Stomach smooth muscle (tissue), 2 donors: ENCODE measurements around the gene STAC2.

Experiments used
- H3K27ac ChIP-seq: one replicate; pipeline ENCODE4 v1.7.0; 2013; ENCODE audit warnings: mild to moderate bottlenecking, low read length, inconsistent platforms
- H3K27me3 ChIP-seq, 2 donors: one replicate each; pipeline ENCODE4 v1.7.0; 2013; ENCODE audit warnings: low read length in 2 of 2; ENCODE audit not compliant: insufficient read depth in 2 of 2, control insufficient read depth in 1 of 2
- H3K36me3 ChIP-seq, 2 donors: one replicate each; pipeline ENCODE4 v1.7.0; 2013; ENCODE audit warnings: low read length in 2 of 2; ENCODE audit not compliant: control insufficient read depth in 2 of 2, insufficient read depth in 2 of 2
- H3K4me1 ChIP-seq: one replicate; pipeline ENCODE4 v1.7.0; 2013; ENCODE audit warnings: low read length; ENCODE audit not compliant: control insufficient read depth, insufficient read depth
- H3K4me3 ChIP-seq, 2 donors: one replicate each; pipeline ENCODE4 v1.7.0; 2013; ENCODE audit warnings: low read length in 2 of 2
- H3K9ac ChIP-seq, 2 donors: one replicate each; pipeline ENCODE4 v1.7.0; 2013; ENCODE audit warnings: low read length in 2 of 2, mild to moderate bottlenecking in 1 of 2
- H3K9me3 ChIP-seq, 2 donors: one replicate each; pipeline ENCODE4 v1.7.0; 2013; ENCODE audit warnings: low read length in 2 of 2; ENCODE audit not compliant: control insufficient read depth in 2 of 2
- donor health status: healthy.
- donor health status: Pancreatic carcinoma.

STAC2 gene

GRCh38 chr17:39208893-39209292, 16.9 kb downstream of the STAC2 start:
- peak overlapping the region; percentile 59 to 72 for H3K4me3 ChIP-seq
- H3K9ac ChIP-seq = no peak overlapping the region
- H3K27ac ChIP-seq = no peak overlapping the region

DNA sequence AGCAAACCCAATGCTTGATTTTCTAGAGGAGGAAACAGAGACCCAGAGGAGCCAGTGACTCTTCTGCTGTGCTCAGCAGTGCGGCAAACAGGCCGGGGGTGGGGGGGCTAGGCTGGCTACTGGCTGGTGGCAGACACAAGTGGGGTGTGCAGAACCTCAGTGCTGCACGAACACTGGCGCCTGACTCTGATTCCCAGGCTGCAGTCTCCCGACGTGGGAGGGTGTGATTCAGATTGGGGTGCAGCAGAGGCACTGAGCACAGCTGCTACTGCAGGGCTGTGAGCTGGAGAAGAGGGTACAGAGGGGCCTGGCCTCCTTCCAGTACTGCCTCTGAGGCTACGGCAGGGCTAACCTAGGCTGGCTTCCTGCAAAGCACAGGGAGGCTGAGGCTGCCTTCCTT, 17.6 kb downstream of the STAC2 start:
- Histone ChIP-seq H3K36me3 (peaks cover 15 to 17% of the 10 kb centered on the region in 2 donors), H3K27me3 (no peaks in the 10 kb centered on the region), H3K27ac (no peak overlapping the region), H3K9me3 (no peaks in the 10 kb centered on the region), H3K4me1 (peaks cover 22% of the 10 kb centered on the region), H3K9ac (no peak overlapping the region), H3K4me3 (no peak overlapping the region)

More at GRCh38 chr17:39208893-39209292, 16.9 kb downstream of the STAC2 start:
- peaks cover 9 to 10% of the 10 kb centered on the region in 2 donors for H3K36me3 ChIP-seq
- H3K27me3 ChIP-seq = no peaks in the 10 kb centered on the region
- H3K9me3 ChIP-seq = no peaks in the 10 kb centered on the region
- peaks cover 22% of the 10 kb centered on the region for H3K4me1 ChIP-seq

GRCh38 chr17:39205112-39205526, 20.6 kb downstream of the STAC2 start:
- Histone ChIP-seq H3K4me1 (peaks cover 37% of the 10 kb centered on the region), H3K4me3 (no peak overlapping the region), H3K9ac (no peak overlapping the region), H3K9me3 (no peaks in the 10 kb centered on the region), H3K36me3 (peaks cover 30 to 31% of the 10 kb centered on the region in 2 donors), H3K27me3 (no peaks in the 10 kb centered on the region), H3K27ac (no peak overlapping the region)

DNA sequence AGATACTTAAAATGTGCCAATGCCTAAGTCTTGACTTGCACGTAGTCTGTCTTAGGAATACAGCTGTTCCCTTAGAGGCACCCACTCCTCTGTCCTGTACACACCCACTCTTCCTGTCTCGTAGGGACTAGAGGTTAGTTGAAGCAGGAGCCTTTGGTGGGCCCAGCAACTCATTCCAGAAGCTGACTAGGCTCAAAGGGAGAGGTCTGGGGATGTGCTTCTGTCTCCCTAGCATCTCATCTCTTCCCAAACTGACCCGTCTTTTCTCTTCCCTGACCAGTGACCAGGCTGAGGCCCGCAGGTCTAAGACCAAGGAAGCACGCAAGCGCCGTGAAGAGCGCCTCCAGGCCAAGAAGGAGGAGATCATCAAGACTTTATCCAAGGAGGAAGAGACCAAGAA, 21.5 kb downstream of the STAC2 start:
- H3K4me3 ChIP-seq = no peak overlapping the region
- peaks cover 28% of the 10 kb centered on the region for H3K4me1 ChIP-seq
- no peak overlapping the region for H3K9ac ChIP-seq
- no peaks in the 10 kb centered on the region for H3K9me3 ChIP-seq
- no peaks in the 10 kb centered on the region for H3K27me3 ChIP-seq
- no peak overlapping the region for H3K27ac ChIP-seq
- H3K36me3 ChIP-seq = peaks cover 30 to 31% of the 10 kb centered on the region in 2 donors

DNA sequence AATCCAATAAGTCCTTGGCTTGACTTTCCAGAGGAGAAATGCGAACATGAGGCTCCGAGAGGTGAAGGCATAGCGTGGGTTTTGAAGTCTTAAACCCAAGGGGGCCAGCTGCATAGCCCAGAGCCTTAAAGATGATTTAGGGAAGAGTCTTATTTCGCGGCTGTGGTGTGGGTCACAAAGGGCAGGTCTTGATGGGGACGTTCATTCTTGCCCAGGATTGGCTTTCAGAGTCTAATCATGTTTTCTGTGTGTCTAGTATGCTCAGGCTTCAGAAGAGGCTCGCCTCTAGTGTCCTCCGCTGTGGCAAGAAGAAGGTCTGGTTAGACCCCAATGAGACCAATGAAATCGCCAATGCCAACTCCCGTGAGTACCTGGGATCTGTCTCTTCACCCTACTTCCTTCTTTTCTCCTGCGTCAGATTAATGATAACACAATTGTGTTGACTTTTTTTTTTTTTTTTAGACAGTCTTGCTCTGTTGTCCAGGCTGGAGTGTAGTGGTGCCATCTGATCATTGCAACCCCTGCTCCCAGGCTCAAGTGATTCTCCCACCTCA, 24.7 kb downstream of the STAC2 start:
- peaks cover 38% of the 10 kb centered on the region for H3K4me1 ChIP-seq
- peak overlapping the region; percentile 79 to 98 for H3K9ac ChIP-seq
- peak overlapping the region; percentile 98 for H3K27ac ChIP-seq
- peaks cover 30 to 31% of the 10 kb centered on the region in 2 donors for H3K36me3 ChIP-seq
- H3K4me3 ChIP-seq = peak overlapping the region; percentile 65 to 97
- no peaks in the 10 kb centered on the region for H3K9me3 ChIP-seq
- H3K27me3 ChIP-seq = no peaks in the 10 kb centered on the region

GRCh38 chr17:39200070-39200879, 25.5 kb downstream of the STAC2 start, which contains the start of gene RPL19:
TSS of gene RPL19 (plus strand) at chr17:39200283. CDS start at chr17:39200345, 62 bp downstream.
- H3K9ac ChIP-seq = peak within 1 kb of the TSS; percentile 79 to 98
- H3K9me3 ChIP-seq = no peaks in the 10 kb centered on the region
- H3K4me1 ChIP-seq = peaks cover 44% of the 10 kb centered on the region
- no peaks in the 10 kb centered on the region for H3K27me3 ChIP-seq
- H3K36me3 ChIP-seq = peaks cover 30 to 31% of the 10 kb centered on the region in 2 donors
- peak within 1 kb of the TSS; percentile 98 for H3K27ac ChIP-seq
- H3K4me3 ChIP-seq = peak within 1 kb of the TSS; percentile 65 to 97

DNA sequence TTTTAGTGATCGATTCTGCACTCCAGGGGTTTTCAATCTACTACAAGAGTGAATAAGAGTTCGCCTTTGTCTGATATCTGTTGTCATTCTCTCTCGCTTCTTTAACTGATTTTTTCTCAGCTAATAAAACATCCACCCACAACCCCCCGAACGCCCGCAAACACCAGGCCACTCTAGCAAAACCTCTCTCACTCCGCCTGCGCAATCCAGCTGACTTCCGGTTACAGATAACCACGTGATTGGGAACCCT, 26.0 kb downstream of the STAC2 start:
- H3K27me3 ChIP-seq = no peaks in the 10 kb centered on the region
- H3K4me3 ChIP-seq = peak overlapping the region; percentile 65 to 97
- H3K9ac ChIP-seq = peak overlapping the region; percentile 79 to 98
- H3K27ac ChIP-seq = peak overlapping the region; percentile 98
- H3K36me3 ChIP-seq = peaks cover 27 to 28% of the 10 kb centered on the region in 2 donors
- H3K9me3 ChIP-seq = no peaks in the 10 kb centered on the region
- H3K4me1 ChIP-seq = peaks cover 50% of the 10 kb centered on the region

GRCh38 chr17:39198186-39198566, 27.6 kb downstream of the STAC2 start:
- Histone ChIP-seq H3K27ac (peak overlapping the region; percentile 67), H3K9me3 (no peaks in the 10 kb centered on the region), H3K36me3 (peaks cover 17 to 19% of the 10 kb centered on the region in 2 donors), H3K9ac (no peak overlapping the region), H3K4me1 (peaks cover 57% of the 10 kb centered on the region), H3K27me3 (no peaks in the 10 kb centered on the region), H3K4me3 (peak overlapping the region in 1 of 2 donors; percentile 77)

GRCh38 chr17:39197380-39198185, 28.2 kb downstream of the STAC2 start, which contains the start of gene CACNB1:
TSS of gene CACNB1 (minus strand) at chr17:39197669. CDS start at chr17:39197495, 174 bp downstream.
- H3K36me3 ChIP-seq = peaks cover 15 to 16% of the 10 kb centered on the region in 2 donors
- H3K9me3 ChIP-seq = no peaks in the 10 kb centered on the region
- peaks cover 56% of the 10 kb centered on the region for H3K4me1 ChIP-seq
- peak within 1 kb of the TSS; percentile 54 to 72 for H3K9ac ChIP-seq
- H3K27ac ChIP-seq = peak within 1 kb of the TSS; percentile 67
- no peaks in the 10 kb centered on the region for H3K27me3 ChIP-seq
- peak within 1 kb of the TSS; percentile 65 to 77 for H3K4me3 ChIP-seq

GRCh38 chr17:39196808-39197291, 28.9 kb downstream of the STAC2 start:
- H3K9me3 ChIP-seq = no peaks in the 10 kb centered on the region
- peaks cover 49% of the 10 kb centered on the region for H3K4me1 ChIP-seq
- H3K27me3 ChIP-seq = no peaks in the 10 kb centered on the region
- peak overlapping the region; percentile 55 for H3K27ac ChIP-seq
- peak overlapping the region; percentile 54 to 72 for H3K9ac ChIP-seq
- H3K36me3 ChIP-seq = peaks cover 13 to 14% of the 10 kb centered on the region in 2 donors
- peak overlapping the region; percentile 65 to 77 for H3K4me3 ChIP-seq
